HCT116 (cell line): ENCODE measurements around the gene COLEC11.
"Not testable (repeated sequence)": the region's sequence is repeated elsewhere in the genome, so short reads cannot be mapped to it uniquely, and the experiment has no call there.

Experiments used
- CTCF ChIP-seq, 3 experiments: fragments of 200-600 bp in 1 of 3; sonication (generic) in 1 of 3; IDR thresholded peaks in 2 of 3; conservative IDR thresholded peaks in 1 of 3; 2 replicates each; pipeline ENCODE4 v1.5.1; 2012 to 2017; ENCODE audit warnings: low read depth in 2 of 3, low read length in 2 of 3, antibody characterized with exemption in 1 of 3, borderline replicate concordance in 1 of 3, control low read depth in 1 of 3, mild to moderate bottlenecking in 1 of 3, mixed read lengths in 1 of 3, mixed run types in 1 of 3, moderate library complexity in 1 of 3; ENCODE audit not compliant: insufficient read depth in 1 of 3
- MAX ChIP-seq: IDR thresholded peaks from 2 replicates; pipeline ENCODE4 v1.6.1; 2012
- POLR2A ChIP-seq: IDR thresholded peaks from 2 replicates; pipeline ENCODE4 v1.7.0; 2011; ENCODE audit warnings: borderline replicate concordance; ENCODE audit not compliant: insufficient read depth, insufficient read length; ENCODE audit errors: extremely low read depth
- POLR2AphosphoS5 ChIP-seq: IDR thresholded peaks from 2 replicates; pipeline ENCODE4 v1.6.1; 2011; ENCODE audit warnings: mild to moderate bottlenecking, low read depth, low read length, moderate library complexity
- REST ChIP-seq: IDR thresholded peaks from 2 replicates; pipeline ENCODE4 v1.6.1; 2012; ENCODE audit warnings: low read depth

GRCh38 chr2:3576263-3576630 lies 18.7 kb upstream of the COLEC11 start:
- not testable (repeated sequence) for TF ChIP-seq CTCF (IDR thresholded peaks at IDR 0.05 in 2 of 3, conservative IDR thresholded peaks at IDR 0.05 in 1 of 3; ENCODE audit: borderline replicate concordance in 1 of 3, insufficient read depth in 1 of 3, low read depth in 2 of 3, low read length in 2 of 3); POLR2A; POLR2AphosphoS5; MAX; REST
